GM12878 (cell line): ENCODE measurements around the gene ARCN1. TPM values are rescaled to one million over a fixed set of nuclear protein-coding genes. Genes with fewer than 3 reads are reported as not detected.

Experiments used
- ATAC-seq: fragments of 200-7000 bp; cut with Tn5 transposase; 3 replicates; pipeline ENCODE4 v1.9.1; 2020; ENCODE audit warnings: mild to moderate bottlenecking, moderate library complexity
- BruUV-seq: library from RNA; stranded (reverse); fragments of 400-500 nt; replicated peaks from 2 replicates; lab custom pipeline; 2021; lab: Mats Ljungman, UMichigan
- CTCF ChIA-PET: fragments of 300-600 bp; sonication (Branson Sonifier 250); formaldehyde crosslinking; extraction: SDS; loops from one replicate; lab custom pipeline; 2021; ENCODE audit warnings: inconsistent platforms; lab: Yijun Ruan, JAX
- POLR2A ChIA-PET: fragments of 350-600 bp; formaldehyde crosslinking; extraction: SDS; loops from one replicate; lab custom pipeline; 2021; ENCODE audit warnings: inconsistent platforms; lab: Charles Lee
- RAD21 ChIA-PET: fragments of 300-600 bp; sonication (Branson Sonifier 250); formaldehyde crosslinking; loops from one replicate; lab custom pipeline; 2023; ENCODE audit warnings: antibody characterized with exemption; ENCODE audit not compliant: unreplicated experiment; lab: Charles Lee
- SMC1A ChIA-PET: fragments of 300-600 bp; sonication (Branson Sonifier 250); formaldehyde crosslinking; loops from one replicate; lab custom pipeline; 2023; ENCODE audit not compliant: unreplicated experiment, uncharacterized antibody; lab: Charles Lee
- DNase-seq: peaks from one replicate; pipeline ENCODE4 v3.0.0-alpha.2; 2011; ENCODE audit warnings: low read depth, low spot score
- FAIRE-seq: peaks from 3 replicates; lab custom pipeline; 2011; peaks lifted over from hg19 to GRCh38; lab: Jason Lieb, UNC
- H2AFZ ChIP-seq: 2 replicates; pipeline ENCODE4 v1.6.0; 2011; ENCODE audit warnings: low read depth, low read length, control low read depth; ENCODE audit not compliant: control insufficient read depth
- H3K27ac ChIP-seq: 2 replicates; pipeline ENCODE4 v1.5.1; 2011; ENCODE audit warnings: control low read depth; ENCODE audit not compliant: control insufficient read depth, insufficient read depth
- H3K27me3 ChIP-seq, 2 experiments: replicated peaks in 1 of 2; 2 replicates each; pipeline versions ENCODE4 v1.6.0 to v1.6.1; 2011; ENCODE audit warnings: low read length in 1 of 2; ENCODE audit not compliant: control insufficient read depth in 2 of 2, insufficient read depth in 2 of 2
- H3K36me3 ChIP-seq, 2 experiments: 2 replicates each; pipeline ENCODE4 v1.5.1; 2011; ENCODE audit warnings: low read length in 1 of 2; ENCODE audit not compliant: control insufficient read depth in 2 of 2, insufficient read depth in 2 of 2
- H3K4me1 ChIP-seq: 2 replicates; pipeline ENCODE4 v1.6.1; 2011; ENCODE audit warnings: mild to moderate bottlenecking, low read length, moderate library complexity, mixed read lengths; ENCODE audit not compliant: control insufficient read depth, insufficient read depth
- H3K4me2 ChIP-seq: 2 replicates; pipeline ENCODE4 v1.6.0; 2011; ENCODE audit warnings: control low read depth; ENCODE audit not compliant: control insufficient read depth, insufficient read depth
- H3K4me3 ChIP-seq: fragments of 200-600 bp; sonication (generic); 2 replicates; pipeline ENCODE4 v1.5.1; 2016
- H3K79me2 ChIP-seq: 2 replicates; pipeline ENCODE4 v1.6.0; 2011; ENCODE audit warnings: low read length; ENCODE audit not compliant: control insufficient read depth, insufficient read depth
- H3K9ac ChIP-seq: 2 replicates; pipeline ENCODE4 v1.8.0; 2011; ENCODE audit warnings: low read length, control low read depth, mixed read lengths; ENCODE audit not compliant: control insufficient read depth, insufficient read depth
- H3K9me3 ChIP-seq: replicated peaks from 3 replicates; pipeline ENCODE4 v1.5.1; 2011; ENCODE audit warnings: mild to moderate bottlenecking, low read length; ENCODE audit not compliant: control insufficient read depth, insufficient read depth
- H4K20me1 ChIP-seq: 2 replicates; pipeline ENCODE4 v1.6.0; 2011; ENCODE audit not compliant: control insufficient read depth, insufficient read depth
- ATF7 ChIP-seq: fragments of 450-650 bp; IDR thresholded peaks from 2 replicates; pipeline ENCODE4 v1.6.1; 2016; ENCODE audit warnings: low read depth, mild to moderate bottlenecking
- CBFB ChIP-seq: IDR thresholded peaks from 2 replicates; pipeline ENCODE4 v1.6.1; 2016; ENCODE audit warnings: antibody characterized with exemption, low read depth
- HDGF ChIP-seq: fragments of 450-650 bp; IDR thresholded peaks from 2 replicates; pipeline ENCODE4 v1.6.1; 2016; ENCODE audit warnings: antibody characterized with exemption
- KAT2A ChIP-seq: conservative IDR thresholded peaks from 2 replicates; pipeline ENCODE4 v1.6.1; 2011; ENCODE audit warnings: low read depth, low read length; ENCODE audit not compliant: control insufficient read depth
- POLR2AphosphoS2 ChIP-seq: IDR thresholded peaks from 2 replicates; pipeline ENCODE4 v1.6.1; 2011; ENCODE audit warnings: low read depth, mild to moderate bottlenecking, low read length, improper control_type of control experiment, moderate library complexity
- POU2F2 ChIP-seq: IDR thresholded peaks from 3 replicates; pipeline ENCODE4 v1.6.1; 2011; ENCODE audit warnings: low read depth, mild to moderate bottlenecking, low read length, borderline replicate concordance
- RAD51 ChIP-seq: fragments of 450-650 bp; IDR thresholded peaks from 2 replicates; pipeline ENCODE4 v1.6.1; 2016; ENCODE audit warnings: moderate library complexity, mild to moderate bottlenecking, inconsistent platforms
- RELA ChIP-seq: fragments of 450-650 bp; IDR thresholded peaks from 2 replicates; pipeline ENCODE4 v1.8.0; 2014; ENCODE audit warnings: borderline replicate concordance; ENCODE audit not compliant: partially characterized antibody
- REST ChIP-seq: IDR thresholded peaks from 2 replicates; pipeline ENCODE4 v1.6.1; 2012; ENCODE audit warnings: mild to moderate bottlenecking, low read depth, low read length
- SKIL ChIP-seq: fragments of 450-650 bp; IDR thresholded peaks from 2 replicates; pipeline ENCODE4 v1.6.1; 2017; ENCODE audit warnings: mild to moderate bottlenecking, low read depth, inconsistent platforms; ENCODE audit not compliant: poor library complexity, severe bottlenecking
- SMAD5 ChIP-seq: IDR thresholded peaks from 2 replicates; pipeline ENCODE4 v1.6.1; 2016; ENCODE audit warnings: antibody characterized with exemption, low read depth
- SMARCA5 ChIP-seq: fragments of 450-650 bp; IDR thresholded peaks from 2 replicates; pipeline ENCODE4 v1.6.1; 2017; ENCODE audit warnings: mild to moderate bottlenecking
- SPI1 ChIP-seq: IDR thresholded peaks from 2 replicates; pipeline ENCODE4 v1.6.1; 2011; ENCODE audit warnings: low read depth, mild to moderate bottlenecking, low read length, moderate library complexity, borderline replicate concordance; ENCODE audit not compliant: insufficient read depth
- ZBED1 ChIP-seq: IDR thresholded peaks from 2 replicates; pipeline ENCODE4 v1.6.1; 2016; ENCODE audit warnings: borderline replicate concordance
- WGBS: methylation state at CpG from one replicate; pipeline ENCODE4 v1.1.6; 2016; ENCODE audit warnings: low lambda C conversion rate; ENCODE audit not compliant: insufficient replicate concordance, insufficient coverage; ENCODE audit errors: missing lambda C conversion rate; 5-methylcytosine and 5-hydroxymethylcytosine counted together
- in situ Hi-C: fragments of 300-500 bp; cut with MboI; formaldehyde crosslinking; loops from 9 replicates; pipeline ENCODE4 v1.14.3; 2018; ENCODE audit warnings: mixed read lengths
- intact Hi-C: fragments of 100-400 bp; cut with micrococcal nuclease; formaldehyde crosslinking; loops from one replicate; pipeline ENCODE4 v1.14.2; 2022; ENCODE audit not compliant: unreplicated experiment
- polyA plus RNA-seq, 11 experiments: library from polyadenylated mRNA; depleted of rRNA in 4 of 11; unstranded in 6 of 11; stranded (reverse) in 5 of 11; fragments of >200 nt; fragmentation: Nextera tagmentation in 4 of 11; fragmentation: Illumina TruSeq in 1 of 11; extraction: Ambion mirVana in 4 of 11; extraction: Trizol in 1 of 11; gene quantifications; 1 replicate in 1 of 11; 2 replicates in 10 of 11; pipeline versions ENCODE4 v1.2.1 to v1.2.3, GENCODE V29; 2011 to 2016; ENCODE audit warnings: inconsistent platforms in 2 of 11, missing spikeins in 2 of 11, low read depth in 1 of 11
- total RNA-seq, 4 experiments: library from RNA; depleted of rRNA in 3 of 4; stranded (reverse); fragments of >200 nt in 3 of 4; fragmentation: Illumina TruSeq in 1 of 4; extraction: Trizol in 1 of 4; gene quantifications; 2 replicates each; pipeline versions ENCODE4 v1.2.1 to v1.2.3, GENCODE V29; 2013 to 2021

ARCN1 gene
- total and polyA plus RNA-seq, 10 of the 15 experiments (the other 5 are each of a cell fraction or from before 2014, with no cell fraction given): 33.3 to 172 (median 106) TPM

DNA sequence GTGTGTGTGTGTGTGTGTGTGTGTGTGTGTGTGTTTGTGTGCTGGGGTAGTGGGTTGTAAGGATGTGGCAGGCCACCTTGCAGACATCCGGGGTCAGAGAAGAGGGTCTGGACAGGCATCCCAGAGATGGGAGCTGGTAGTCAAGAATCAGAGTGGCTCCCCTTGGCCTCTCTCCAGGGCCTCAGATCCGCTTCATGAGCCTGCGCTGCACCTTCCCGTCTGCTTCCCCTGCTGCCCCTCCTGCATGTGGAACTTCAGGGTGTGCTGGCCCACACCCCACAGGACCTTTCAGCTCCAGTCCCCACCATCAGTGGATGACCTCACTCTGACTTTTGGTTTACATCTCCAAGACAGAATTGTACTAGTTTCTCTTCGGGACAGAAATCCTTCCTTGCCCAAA lies 76.1 kb downstream of the ARCN1 start:
- H3K4me1 ChIP-seq: no peaks in the 10 kb centered on the region
- ChIA-PET POLR2A (no interaction called here), CTCF (interaction anchor here (1.2 kb wide), 1 partner anchor 11 kb away, joined by 5 read pairs; no protein-coding TSS in a partner anchor), SMC1A (no interaction called here), RAD21 (no interaction called here)
- ATAC-seq (no peak), DNase-seq (no peak), FAIRE-seq (no peak)
- in situ Hi-C loops: no loop called here
- no peak for TF ChIP-seq RELA
- no peak for TF ChIP-seq ATF7
- no TSS peak for BruUV-seq
- H3K36me3 ChIP-seq: no peaks in the 10 kb centered on the region
- no peaks in the 10 kb centered on the region for H4K20me1 ChIP-seq
- intact Hi-C loops: no loop called here
- H3K79me2 ChIP-seq: no peaks in the 10 kb centered on the region
- no peak overlapping the region for H3K4me2 ChIP-seq
- H3K9me3 ChIP-seq: no peaks in the 10 kb centered on the region
- no peak overlapping the region for H2AFZ ChIP-seq
- H3K27ac ChIP-seq: no peak overlapping the region
- no peak overlapping the region for H3K9ac ChIP-seq
- H3K27me3 ChIP-seq: peaks cover 5 to 7% of the 10 kb centered on the region in 2 experiments; a peak in 2 of 4 replicates
- H3K4me3 ChIP-seq: no peak overlapping the region
- WGBS: 38% methylated on average over 4 of the region's 5 CpGs

DNA sequence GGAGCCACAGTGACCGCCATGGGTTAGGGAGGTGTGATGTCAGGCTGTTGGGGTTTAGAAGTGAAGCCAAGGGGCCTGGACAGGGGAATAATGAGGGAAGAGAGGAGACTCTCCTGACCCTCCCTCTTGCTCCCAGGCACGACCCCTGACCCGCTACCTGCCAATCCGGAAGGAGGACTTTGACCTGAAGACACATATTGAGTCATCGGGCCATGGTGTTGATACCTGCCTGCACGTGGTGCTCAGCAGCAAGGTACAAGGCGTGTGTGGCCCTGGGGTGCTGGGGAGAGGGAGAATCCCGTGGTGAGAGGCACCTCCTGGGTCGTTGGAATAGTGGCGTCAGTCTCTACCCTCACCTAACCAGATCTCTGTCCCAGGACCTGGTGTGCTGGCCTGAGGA lies 77.7 kb downstream of the ARCN1 start:
- FAIRE-seq (no peak), DNase-seq (no peak), ATAC-seq (no peak)
- Histone ChIP-seq H3K9me3 (no peaks in the 10 kb centered on the region), H3K4me2 (no peak overlapping the region), H3K36me3 (no peaks in the 10 kb centered on the region), H3K27me3 (peaks cover 5 to 7% of the 10 kb centered on the region in 2 experiments; a peak in 2 of 4 replicates), H3K9ac (no peak overlapping the region), H3K4me3 (no peak overlapping the region), H3K4me1 (no peaks in the 10 kb centered on the region), H3K27ac (no peak overlapping the region), H4K20me1 (no peaks in the 10 kb centered on the region), H3K79me2 (no peaks in the 10 kb centered on the region), H2AFZ (no peak overlapping the region)
- intact Hi-C loops: no loop called here
- ChIA-PET POLR2A (no interaction called here), CTCF (interaction anchor here (0.6 kb wide), 1 partner anchor 195 kb away, joined by 3 read pairs; no protein-coding TSS in a partner anchor), SMC1A (no interaction called here), RAD21 (no interaction called here)
- BruUV-seq: no TSS peak
- in situ Hi-C loops: no loop called here
- WGBS: 10% methylated on average over 10 of the region's 10 CpGs
- TF ChIP-seq RAD51 (no peak), SKIL (no peak), SMAD5 (no peak), SPI1 (no peak), SMARCA5 (no peak), HDGF (no peak), ZBED1 (no peak), KAT2A (no peak), REST (no peak), POU2F2 (no peak), CBFB (no peak), POLR2AphosphoS2 (no peak)
